ENCODE results near the gene RNF125. TPM values are rescaled to one million over a fixed set of nuclear protein-coding genes. Genes with fewer than 3 reads are reported as not detected.

Gene RNF125
- polyA plus RNA-seq, 1 of the 3 experiments (the other 2 are of a cell fraction): 0.05 TPM

DNA sequence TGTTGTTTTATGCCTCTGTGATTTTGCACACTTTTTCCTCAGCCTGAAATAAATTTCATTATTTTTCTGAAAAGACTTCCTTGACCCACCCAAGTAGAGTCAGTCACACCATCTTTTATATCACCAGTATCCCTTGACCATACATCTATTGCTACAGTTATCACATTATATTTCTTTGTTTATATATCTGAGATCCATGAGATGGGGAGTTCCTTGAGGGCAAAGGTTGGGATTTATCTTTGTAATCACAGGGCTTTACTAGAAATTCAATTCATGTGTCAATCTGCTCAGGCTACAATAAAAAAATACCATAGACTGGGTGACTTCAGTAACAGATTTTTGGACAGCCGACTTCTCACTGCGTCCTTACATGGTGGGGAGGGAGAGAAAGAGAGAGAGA, 60.2 kb downstream of the RNF125 start:
- POLR2A ChIA-PET: no interaction called here
- Histone ChIP-seq H3K4me3 (ENCODE audit: low read depth in 2 of 2, low read length in 1 of 2) (no peak overlapping the region), H4K20me1 (ENCODE audit: insufficient read depth) (no peaks in the 10 kb centered on the region), H3K27ac (ENCODE audit: low read depth in 2 of 2, low read length in 1 of 2) (no peak overlapping the region), H3K36me3 (replicated peaks in 1 of 2; ENCODE audit: control insufficient read depth in 1 of 2, insufficient read depth in 2 of 2, low read length in 1 of 2) (no peaks in the 10 kb centered on the region), H3F3A (replicated peaks; ENCODE audit: insufficient read depth) (no peaks in the 10 kb centered on the region), H3K9me2 (no peaks in the 10 kb centered on the region), H3K9me3 (no peaks in the 10 kb centered on the region), H2AFZ (ENCODE audit: low read depth) (no peak overlapping the region), H3K4me2 (no peak overlapping the region), H3K79me2 (ENCODE audit: insufficient read depth) (no peaks in the 10 kb centered on the region), H3K4me1 (ENCODE audit: control insufficient read depth in 1 of 2, insufficient read depth in 2 of 2, low read depth in 1 of 2, low read length in 1 of 2) (no peaks in the 10 kb centered on the region), H3K27me3 (ENCODE audit: insufficient read depth) (no peaks in the 10 kb centered on the region), H3K9ac (no peak overlapping the region)
- DNase-seq: no peak
- no peak for TF ChIP-seq EZH2phosphoT487 (IDR thresholded peaks at IDR 0.05; ENCODE audit: borderline replicate concordance, low read depth)
- TF ChIP-seq FOXM1 (IDR thresholded peaks at IDR 0.05; ENCODE audit: low read depth): no peak
- TF ChIP-seq ELF1 (IDR thresholded peaks at IDR 0.05): no peak
- no peak for TF ChIP-seq GATA2 (CRISPR knock-in tag; IDR thresholded peaks at IDR 0.05)
- TF ChIP-seq TAF1 (IDR thresholded peaks at IDR 0.05; ENCODE audit: borderline replicate concordance, low read depth, low read length): no peak
- TF ChIP-seq RAD21 (IDR thresholded peaks at IDR 0.05; ENCODE audit: low read length): no peak
- TF ChIP-seq MXI1 (IDR thresholded peaks at IDR 0.05; ENCODE audit: low read depth, low read length): no peak
- TF ChIP-seq, protein P1, sequence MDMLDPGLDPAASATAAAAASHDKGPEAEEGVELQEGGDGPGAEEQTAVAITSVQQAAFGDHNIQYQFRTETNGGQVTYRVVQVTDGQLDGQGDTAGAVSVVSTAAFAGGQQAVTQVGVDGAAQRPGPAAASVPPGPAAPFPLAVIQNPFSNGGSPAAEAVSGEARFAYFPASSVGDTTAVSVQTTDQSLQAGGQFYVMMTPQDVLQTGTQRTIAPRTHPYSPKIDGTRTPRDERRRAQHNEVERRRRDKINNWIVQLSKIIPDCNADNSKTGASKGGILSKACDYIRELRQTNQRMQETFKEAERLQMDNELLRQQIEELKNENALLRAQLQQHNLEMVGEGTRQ (IDR thresholded peaks at IDR 0.05; ENCODE audit: borderline replicate concordance, low read depth, low read length): no peak
- TF ChIP-seq MEF2A (IDR thresholded peaks at IDR 0.05; ENCODE audit: borderline replicate concordance, low read depth): no peak
- no peak for TF ChIP-seq ZBTB33 (IDR thresholded peaks at IDR 0.05; ENCODE audit: borderline replicate concordance, low read depth)
- no peak for TF ChIP-seq USF1 (IDR thresholded peaks at IDR 0.05; ENCODE audit: borderline replicate concordance, low read depth)
- TF ChIP-seq CHD2 (IDR thresholded peaks at IDR 0.05; ENCODE audit: low read length, partially characterized antibody): no peak
- no peak for TF ChIP-seq YY1 (IDR thresholded peaks at IDR 0.05; ENCODE audit: low read depth)
- no peak for TF ChIP-seq TCF12 (IDR thresholded peaks at IDR 0.05)
- no peak for TF ChIP-seq FOSL2 (IDR thresholded peaks at IDR 0.05; ENCODE audit: borderline replicate concordance, low read depth)
- TF ChIP-seq CTCF (IDR thresholded peaks at IDR 0.05): no peak
- TF ChIP-seq, protein P2, sequence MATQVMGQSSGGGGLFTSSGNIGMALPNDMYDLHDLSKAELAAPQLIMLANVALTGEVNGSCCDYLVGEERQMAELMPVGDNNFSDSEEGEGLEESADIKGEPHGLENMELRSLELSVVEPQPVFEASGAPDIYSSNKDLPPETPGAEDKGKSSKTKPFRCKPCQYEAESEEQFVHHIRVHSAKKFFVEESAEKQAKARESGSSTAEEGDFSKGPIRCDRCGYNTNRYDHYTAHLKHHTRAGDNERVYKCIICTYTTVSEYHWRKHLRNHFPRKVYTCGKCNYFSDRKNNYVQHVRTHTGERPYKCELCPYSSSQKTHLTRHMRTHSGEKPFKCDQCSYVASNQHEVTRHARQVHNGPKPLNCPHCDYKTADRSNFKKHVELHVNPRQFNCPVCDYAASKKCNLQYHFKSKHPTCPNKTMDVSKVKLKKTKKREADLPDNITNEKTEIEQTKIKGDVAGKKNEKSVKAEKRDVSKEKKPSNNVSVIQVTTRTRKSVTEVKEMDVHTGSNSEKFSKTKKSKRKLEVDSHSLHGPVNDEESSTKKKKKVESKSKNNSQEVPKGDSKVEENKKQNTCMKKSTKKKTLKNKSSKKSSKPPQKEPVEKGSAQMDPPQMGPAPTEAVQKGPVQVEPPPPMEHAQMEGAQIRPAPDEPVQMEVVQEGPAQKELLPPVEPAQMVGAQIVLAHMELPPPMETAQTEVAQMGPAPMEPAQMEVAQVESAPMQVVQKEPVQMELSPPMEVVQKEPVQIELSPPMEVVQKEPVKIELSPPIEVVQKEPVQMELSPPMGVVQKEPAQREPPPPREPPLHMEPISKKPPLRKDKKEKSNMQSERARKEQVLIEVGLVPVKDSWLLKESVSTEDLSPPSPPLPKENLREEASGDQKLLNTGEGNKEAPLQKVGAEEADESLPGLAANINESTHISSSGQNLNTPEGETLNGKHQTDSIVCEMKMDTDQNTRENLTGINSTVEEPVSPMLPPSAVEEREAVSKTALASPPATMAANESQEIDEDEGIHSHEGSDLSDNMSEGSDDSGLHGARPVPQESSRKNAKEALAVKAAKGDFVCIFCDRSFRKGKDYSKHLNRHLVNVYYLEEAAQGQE (IDR thresholded peaks at IDR 0.05; ENCODE audit: low read depth, low read length): no peak
- TF ChIP-seq RCOR1 (IDR thresholded peaks at IDR 0.05; ENCODE audit: low read length): no peak
- TF ChIP-seq SIN3A (IDR thresholded peaks at IDR 0.05; ENCODE audit: borderline replicate concordance, low read depth, low read length): no peak
- WGBS (ENCODE audit: low lambda C conversion rate): 62% methylated on average over 2 of the region's 2 CpGs
- CTCF ChIA-PET: interaction anchor here (0.7 kb wide), 1 partner anchor 11 kb away, joined by 4 read pairs; no protein-coding TSS in a partner anchor
